Endothelial cell of umbilical vein (primary cell): ENCODE results near the gene FBXO34. TPM values are rescaled to one million over a fixed set of nuclear protein-coding genes. Genes with fewer than 3 reads are reported as not detected.

Experiments used
- BruUV-seq: library from RNA; stranded (reverse); fragments of 400-500 nt; replicated peaks from 2 replicates; lab custom pipeline; 2021; lab: Mats Ljungman, UMichigan
- CTCF ChIA-PET: fragments of 300-600, 350-600 bp; sonication (Branson Sonifier 250); formaldehyde crosslinking; loops from one replicate; lab custom pipeline; 2021; ENCODE audit warnings: antibody characterized with exemption, inconsistent platforms; lab: Charles Lee
- POLR2A ChIA-PET: fragments of 300-600, 350-600 bp; sonication (Branson Sonifier 250); formaldehyde crosslinking; loops from one replicate; lab custom pipeline; 2021; ENCODE audit warnings: antibody characterized with exemption, inconsistent platforms; lab: Charles Lee
- DNase-seq: peaks from one replicate; pipeline ENCODE4 v3.0.0-alpha.2; 2011; ENCODE audit warnings: low read depth, low spot score
- FAIRE-seq: peaks from 2 replicates; lab custom pipeline; 2011; peaks lifted over from hg19 to GRCh38; lab: Jason Lieb, UNC
- H2AFZ ChIP-seq: 2 replicates; pipeline ENCODE4 v1.6.0; 2012; ENCODE audit warnings: low read depth, low read length, control low read depth, inconsistent platforms
- H3K27ac ChIP-seq: 2 replicates; pipeline ENCODE4 v1.5.1; 2011; ENCODE audit warnings: low read depth, mild to moderate bottlenecking, control low read depth, low read length, moderate library complexity; ENCODE audit not compliant: insufficient read depth
- H3K27me3 ChIP-seq, 2 experiments: 2 replicates each; pipeline versions ENCODE4 v1.6.0 to v1.6.1; 2011; ENCODE audit warnings: low read length in 2 of 2, mixed read lengths in 1 of 2; ENCODE audit not compliant: control insufficient read depth in 2 of 2, insufficient read depth in 2 of 2
- H3K36me3 ChIP-seq, 2 experiments: 2 replicates in 1 of 2; 3 replicates in 1 of 2; pipeline ENCODE4 v1.5.1; 2011; ENCODE audit warnings: low read length in 2 of 2, mild to moderate bottlenecking in 1 of 2, moderate library complexity in 1 of 2; ENCODE audit not compliant: control insufficient read depth in 2 of 2, insufficient read depth in 2 of 2; ENCODE audit errors: extremely low read depth in 1 of 2
- H3K4me1 ChIP-seq: 3 replicates; pipeline ENCODE4 v1.5.1; 2011; ENCODE audit warnings: mild to moderate bottlenecking, low read length; ENCODE audit not compliant: control insufficient read depth, insufficient read depth; ENCODE audit errors: extremely low read depth
- H3K4me2 ChIP-seq: 2 replicates; pipeline ENCODE4 v1.6.1; 2011; ENCODE audit warnings: low read length, control low read depth, mixed read lengths; ENCODE audit not compliant: insufficient read depth
- H3K4me3 ChIP-seq, 3 experiments: fragments of 200-600 bp in 1 of 3; sonication (generic), shearing (Covaris generic) in 1 of 3; replicated peaks in 1 of 3; 2 replicates each; pipeline ENCODE4 v1.5.1; 2011 to 2016; ENCODE audit warnings: control low read depth in 3 of 3, low read length in 3 of 3, mild to moderate bottlenecking in 2 of 3, inconsistent platforms in 1 of 3, low read depth in 1 of 3, moderate library complexity in 1 of 3; ENCODE audit not compliant: insufficient read depth in 1 of 3
- H3K79me2 ChIP-seq: 2 replicates; pipeline ENCODE4 v1.6.0; 2012; ENCODE audit warnings: low read length, inconsistent platforms; ENCODE audit not compliant: control insufficient read depth, insufficient read depth
- H3K9ac ChIP-seq: replicated peaks from 2 replicates; pipeline ENCODE3; 2011; ENCODE audit warnings: low read length, control low read depth; ENCODE audit not compliant: insufficient read depth; ENCODE audit errors: extremely low read depth
- H3K9me1 ChIP-seq: replicated peaks from 3 replicates; pipeline ENCODE4 v1.6.0; 2011; ENCODE audit warnings: mild to moderate bottlenecking, low read length; ENCODE audit not compliant: control insufficient read depth, insufficient read depth; ENCODE audit errors: extremely low read depth
- H3K9me3 ChIP-seq: replicated peaks from 2 replicates; pipeline ENCODE4 v1.5.1; 2012; ENCODE audit warnings: low read length, inconsistent platforms; ENCODE audit not compliant: control insufficient read depth, insufficient read depth
- H4K20me1 ChIP-seq: replicated peaks from 2 replicates; pipeline ENCODE3; 2011; ENCODE audit warnings: mild to moderate bottlenecking, low read length; ENCODE audit not compliant: control insufficient read depth, insufficient read depth; ENCODE audit errors: extremely low read depth
- CTCF ChIP-seq, 2 donors: IDR thresholded peaks; 1 replicate in 1 of 2; 2 replicates in 1 of 2; pipeline ENCODE4 v1.5.1; 2011; ENCODE audit warnings: low read length in 2 of 2, mild to moderate bottlenecking in 2 of 2, moderate library complexity in 2 of 2, control low read depth in 1 of 2, inconsistent platforms in 1 of 2, low read depth in 1 of 2; ENCODE audit not compliant: insufficient read depth in 1 of 2; ENCODE audit errors: extremely low read depth in 1 of 2
- EZH2 ChIP-seq: IDR thresholded peaks from 2 replicates; pipeline ENCODE4 v1.6.1; 2012; ENCODE audit warnings: borderline replicate concordance, low read depth, mild to moderate bottlenecking, moderate library complexity, low read length, inconsistent platforms; ENCODE audit not compliant: severe bottlenecking
- FOS ChIP-seq: IDR thresholded peaks from 2 replicates; pipeline ENCODE4 v1.6.1; 2011; ENCODE audit warnings: mild to moderate bottlenecking, low read length, moderate library complexity, borderline replicate concordance; ENCODE audit not compliant: insufficient read depth
- GATA2 ChIP-seq: IDR thresholded peaks from 2 replicates; pipeline ENCODE4 v1.7.0; 2011; ENCODE audit warnings: low read depth, mild to moderate bottlenecking, moderate library complexity, mixed read lengths, low read length; ENCODE audit not compliant: insufficient read length, insufficient read depth
- JUN ChIP-seq: IDR thresholded peaks from 2 replicates; pipeline ENCODE4 v1.6.1; 2011; ENCODE audit warnings: borderline replicate concordance, low read depth; ENCODE audit not compliant: insufficient read length, insufficient read depth
- MAX ChIP-seq: IDR thresholded peaks from 2 replicates; pipeline ENCODE4 v1.6.1; 2011; ENCODE audit not compliant: insufficient read depth, insufficient read length
- MYC ChIP-seq: IDR thresholded peaks from one replicate; pipeline ENCODE4 v1.6.1; 2011; ENCODE audit warnings: mild to moderate bottlenecking, low read depth, low read length
- POLR2A ChIP-seq: IDR thresholded peaks from 2 replicates; pipeline ENCODE4 v1.6.1; 2012; ENCODE audit warnings: low read depth, mild to moderate bottlenecking, control low read depth, low read length
- POLR2AphosphoS5 ChIP-seq: IDR thresholded peaks from 2 replicates; pipeline ENCODE4 v1.6.1; 2012; ENCODE audit warnings: low read depth, mild to moderate bottlenecking, control low read depth, low read length, moderate library complexity; ENCODE audit not compliant: insufficient read depth
- dilution Hi-C: fragments of 300-500 bp; cut with MboI; formaldehyde crosslinking; loops from one replicate; pipeline ENCODE4 v1.15.0; 2019; ENCODE audit warnings: low sequenced_read_pairs; ENCODE audit not compliant: extremely low pct_ligation_motif_present
- intact Hi-C: fragments of 100-400 bp; cut with micrococcal nuclease; formaldehyde crosslinking; loops from one replicate; pipeline ENCODE4 v1.10.0; 2022
- polyA plus RNA-seq, 4 experiments: library from polyadenylated mRNA; depleted of rRNA in 3 of 4; stranded (reverse) in 3 of 4; unstranded in 1 of 4; fragments of >200 nt; gene quantifications; 2 replicates each; pipeline versions ENCODE4 v1.2.1 to v1.2.3, GENCODE V29; 2011 to 2012; ENCODE audit warnings: missing spikeins in 1 of 4
- total RNA-seq: library from RNA; stranded (reverse); gene quantifications from 2 replicates; pipeline ENCODE4 v1.2.3, GENCODE V29; 2021

FBXO34 gene
- total and polyA plus RNA-seq, 2 donors (not counting 3 experiments of a cell fraction or from before 2014, with no cell fraction given), result 8.5 to 14.2 TPM

- no peaks in the 10 kb centered on the region for H3K9me3 ChIP-seq
- BruUV-seq, result no TSS peak
- no peaks in the 10 kb centered on the region for H3K4me1 ChIP-seq
- POLR2A ChIA-PET, result no interaction called here
- peaks cover 37% of the 10 kb centered on the region for H3K79me2 ChIP-seq
- CTCF ChIA-PET, result interaction anchor here (0.9 kb wide), 1 partner anchor 78 kb away, joined by 3 read pairs; no protein-coding TSS in a partner anchor
- H4K20me1 ChIP-seq, result no peaks in the 10 kb centered on the region
- H3K27ac ChIP-seq, result no peak overlapping the region
- H2AFZ ChIP-seq, result no peak overlapping the region
- intact Hi-C loops (no loop called here), dilution Hi-C loops (no loop called here)
- H3K36me3 ChIP-seq, result no peaks in the 10 kb centered on the region
- FAIRE-seq (no peak), DNase-seq (no peak)
- H3K9ac ChIP-seq, result no peak overlapping the region
- H3K9me1 ChIP-seq, result no peaks in the 10 kb centered on the region
- no peaks in the 10 kb centered on the region for H3K27me3 ChIP-seq
- H3K4me2 ChIP-seq, result no peak overlapping the region
- no peak overlapping the region for H3K4me3 ChIP-seq
- no peak for TF ChIP-seq JUN
- TF ChIP-seq MYC, result no peak
- no peak for TF ChIP-seq CTCF (IDR thresholded peaks at IDR 0.05; ENCODE audit: extremely low read depth in 1 of 2, insufficient read depth in 1 of 2, low read depth in 1 of 2, low read length in 2 of 2)
- no peak for TF ChIP-seq POLR2A
- no peak for TF ChIP-seq EZH2
- no peak for TF ChIP-seq POLR2AphosphoS5
- no peak for TF ChIP-seq GATA2
- TF ChIP-seq MAX, result no peak
- TF ChIP-seq FOS, result no peak
Measured at GRCh38 chr14:55291480-55292081, 20.4 kb downstream of the FBXO34 start.
